ENCODE data around the gene AADACL4.

GRCh38 chr1:12615159-12615864 lies 28.6 kb upstream of the AADACL4 start:
- TF ChIP-seq POLR2A (IDR thresholded peaks at IDR 0.05) (no peak), CTCF (IDR thresholded peaks at IDR 0.05 in 8 of 11, conservative IDR thresholded peaks at IDR 0.05 in 3 of 11) (no peak)

Data from spleen (tissue), 7 donors.